Measurements from ENCODE around the gene CHRNA4.

DNA sequence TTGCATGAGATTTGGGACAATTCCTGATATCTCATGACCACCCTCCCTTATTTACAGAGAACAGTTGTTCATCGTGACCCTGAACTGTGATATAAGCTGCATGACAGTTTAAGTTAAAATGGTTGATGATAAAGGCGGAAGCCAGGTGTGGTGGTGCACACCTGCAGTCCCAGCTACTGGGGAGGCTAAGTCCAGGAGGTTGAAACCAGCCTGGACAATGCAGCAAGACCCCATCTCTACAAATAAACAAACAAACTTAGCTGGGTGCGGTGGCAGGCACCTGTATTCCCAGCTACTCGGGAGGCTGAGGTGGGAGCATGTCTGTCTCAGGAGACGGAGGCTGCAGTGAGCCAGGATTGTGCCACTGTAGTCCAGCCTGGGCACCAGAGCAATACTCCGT lies 44.1 kb downstream of the CHRNA4 start:
- TF ChIP-seq CTCF (optimal IDR thresholded peaks at IDR 0.05 in 1 of 3, IDR thresholded peaks at IDR 0.05 in 1 of 3, conservative IDR thresholded peaks at IDR 0.05 in 1 of 3; ENCODE audit: extremely low read depth in 1 of 3, insufficient read depth in 2 of 3, low read length in 3 of 3) (no peak), EZH2 (IDR thresholded peaks at IDR 0.05; ENCODE audit: low read length) (no peak)
